Stimulated activated CD4-positive, alpha-beta T cell treated with anti-CD3 and anti-CD28 coated beads, Interleukin-15, amount 100 ng/mL, for 1 hour (primary cell): Measurements from ENCODE around the gene IGSF21.
"Not testable (repeated sequence)": the region's sequence is repeated elsewhere in the genome, so short reads cannot be mapped to it uniquely, and the experiment has no call there.

Experiments used
- DNase-seq, 2 donors: peaks; one replicate each; pipeline ENCODE4 v3.0.0-alpha.2; 2020; ENCODE audit warnings: low read depth in 1 of 2, low spot score in 1 of 2

IGSF21 gene

GRCh38 chr1:18352636-18353265 is 245.2 kb downstream of the IGSF21 start:
- DNase-seq = no peak

- no peak for DNase-seq
These were observed 245.9 kb downstream of the IGSF21 start for GRCh38 chr1:18353528-18353927.

- DNase-seq = no peak
These were observed 246.4 kb downstream of the IGSF21 start for GRCh38 chr1:18353992-18354391.

- DNase-seq = no peak
These were observed 247.0 kb downstream of the IGSF21 start for GRCh38 chr1:18354612-18355011.

- DNase-seq = no peak
These were observed 250.1 kb downstream of the IGSF21 start for GRCh38 chr1:18357622-18358230.

GRCh38 chr1:18358600-18358999 is 251.0 kb downstream of the IGSF21 start:
- DNase-seq = no peak

- no peak for DNase-seq
These were observed 252.7 kb downstream of the IGSF21 start for GRCh38 chr1:18360251-18360650.

GRCh38 chr1:18362150-18362549 is 254.6 kb downstream of the IGSF21 start:
- DNase-seq = no peak

- no peak for DNase-seq
These were observed 255.8 kb downstream of the IGSF21 start for GRCh38 chr1:18363436-18363835.

GRCh38 chr1:18365099-18365705 is 257.6 kb downstream of the IGSF21 start:
- no peak for DNase-seq

- DNase-seq = not testable (repeated sequence)
These were observed 264.9 kb downstream of the IGSF21 start for GRCh38 chr1:18372505-18372904.

GRCh38 chr1:18373151-18373550 is 265.6 kb downstream of the IGSF21 start:
- DNase-seq = no peak

- DNase-seq = no peak
These were observed 266.4 kb downstream of the IGSF21 start for GRCh38 chr1:18373882-18374493.

- no peak for DNase-seq
These were observed 269.1 kb downstream of the IGSF21 start for GRCh38 chr1:18376661-18377060.

GRCh38 chr1:18380288-18380687 is 272.7 kb downstream of the IGSF21 start:
- no peak for DNase-seq

- DNase-seq = no peak
These were observed 276.5 kb downstream of the IGSF21 start for GRCh38 chr1:18384059-18384458.

- no peak for DNase-seq
These were observed 276.9 kb downstream of the IGSF21 start for GRCh38 chr1:18384471-18384870.

GRCh38 chr1:18385239-18385790 is 277.7 kb downstream of the IGSF21 start:
- DNase-seq = no peak

- no peak for DNase-seq
These were observed 279.0 kb downstream of the IGSF21 start for GRCh38 chr1:18386591-18386990.

- no peak for DNase-seq
These were observed 279.7 kb downstream of the IGSF21 start for GRCh38 chr1:18387307-18387706.

GRCh38 chr1:18390953-18391352 is 283.4 kb downstream of the IGSF21 start:
- DNase-seq = no peak

GRCh38 chr1:18394563-18395156 is 287.1 kb downstream of the IGSF21 start:
- no peak for DNase-seq
